ENCODE measurements around the gene MPP2. TPM values are rescaled to one million over a fixed set of nuclear protein-coding genes. Genes with fewer than 3 reads are reported as not detected.

MPP2 gene
- total and polyA plus RNA-seq, 9 of the 15 experiments (the other 6 are each of a cell fraction or from before 2014, with no cell fraction given), result 0.04 to 1.0 (median 0.24) TPM

DNA sequence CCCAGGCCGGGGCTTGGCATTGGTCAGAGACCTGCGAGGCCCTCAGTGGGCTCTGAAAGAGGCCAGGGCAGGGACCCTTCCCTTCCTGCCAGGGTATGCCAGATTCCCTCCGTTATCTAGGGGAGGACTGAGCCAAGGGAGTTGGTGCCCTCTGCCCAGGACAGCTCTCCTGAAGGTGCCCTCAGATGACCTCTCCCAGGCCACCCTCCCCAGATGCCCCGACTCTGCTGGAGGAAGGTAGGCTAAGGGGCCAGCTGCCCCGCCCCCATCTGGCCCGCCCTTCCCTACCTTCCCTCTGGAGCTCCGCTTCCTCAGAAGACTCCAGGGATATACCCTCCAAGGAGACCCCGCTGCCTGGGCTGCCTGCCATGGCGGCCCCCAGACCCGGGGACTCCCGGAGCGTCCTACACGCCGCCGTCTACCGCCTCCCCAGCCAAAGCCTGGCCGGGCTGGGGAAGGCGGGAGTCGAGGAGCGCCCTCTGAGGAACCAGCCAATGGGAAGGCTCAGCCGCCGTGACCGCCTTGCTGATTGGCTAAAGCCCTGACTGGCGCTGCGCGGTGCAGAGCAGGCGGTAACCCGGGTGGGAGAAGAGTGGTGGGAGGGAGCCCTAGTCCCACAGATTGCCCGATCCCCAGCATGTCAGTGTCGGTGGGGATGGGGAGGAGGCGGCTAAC lies 7.0 kb downstream of the MPP2 start (continued):
- TF ChIP-seq, protein P1, sequence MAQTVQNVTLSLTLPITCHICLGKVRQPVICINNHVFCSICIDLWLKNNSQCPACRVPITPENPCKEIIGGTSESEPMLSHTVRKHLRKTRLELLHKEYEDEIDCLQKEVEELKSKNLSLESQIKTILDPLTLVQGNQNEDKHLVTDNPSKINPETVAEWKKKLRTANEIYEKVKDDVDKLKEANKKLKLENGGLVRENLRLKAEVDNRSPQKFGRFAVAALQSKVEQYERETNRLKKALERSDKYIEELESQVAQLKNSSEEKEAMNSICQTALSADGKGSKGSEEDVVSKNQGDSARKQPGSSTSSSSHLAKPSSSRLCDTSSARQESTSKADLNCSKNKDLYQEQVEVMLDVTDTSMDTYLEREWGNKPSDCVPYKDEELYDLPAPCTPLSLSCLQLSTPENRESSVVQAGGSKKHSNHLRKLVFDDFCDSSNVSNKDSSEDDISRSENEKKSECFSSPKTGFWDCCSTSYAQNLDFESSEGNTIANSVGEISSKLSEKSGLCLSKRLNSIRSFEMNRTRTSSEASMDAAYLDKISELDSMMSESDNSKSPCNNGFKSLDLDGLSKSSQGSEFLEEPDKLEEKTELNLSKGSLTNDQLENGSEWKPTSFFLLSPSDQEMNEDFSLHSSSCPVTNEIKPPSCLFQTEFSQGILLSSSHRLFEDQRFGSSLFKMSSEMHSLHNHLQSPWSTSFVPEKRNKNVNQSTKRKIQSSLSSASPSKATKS (CRISPR knock-in tag; IDR thresholded peaks at IDR 0.05), result no peak
- no peak for TF ChIP-seq REST (IDR thresholded peaks at IDR 0.05; ENCODE audit: borderline replicate concordance)
- no peak for TF ChIP-seq REST (CRISPR knock-in tag; IDR thresholded peaks at IDR 0.05; ENCODE audit: low read depth)
- TF ChIP-seq MEIS2 (IDR thresholded peaks at IDR 0.05; ENCODE audit: partially characterized antibody), result no peak
- TF ChIP-seq ATF1 (CRISPR knock-in tag; IDR thresholded peaks at IDR 0.05), result no peak
- peak; percentile 31; the same call in 1 of the 2 replicates for TF ChIP-seq ATF1 (tag; IDR thresholded peaks at IDR 0.05)
- TF ChIP-seq ZNF79 (CRISPR knock-in tag; IDR thresholded peaks at IDR 0.05; ENCODE audit: low read depth), result no peak
- TF ChIP-seq ARID1B (IDR thresholded peaks at IDR 0.05), result no peak
- TF ChIP-seq, protein P2, sequence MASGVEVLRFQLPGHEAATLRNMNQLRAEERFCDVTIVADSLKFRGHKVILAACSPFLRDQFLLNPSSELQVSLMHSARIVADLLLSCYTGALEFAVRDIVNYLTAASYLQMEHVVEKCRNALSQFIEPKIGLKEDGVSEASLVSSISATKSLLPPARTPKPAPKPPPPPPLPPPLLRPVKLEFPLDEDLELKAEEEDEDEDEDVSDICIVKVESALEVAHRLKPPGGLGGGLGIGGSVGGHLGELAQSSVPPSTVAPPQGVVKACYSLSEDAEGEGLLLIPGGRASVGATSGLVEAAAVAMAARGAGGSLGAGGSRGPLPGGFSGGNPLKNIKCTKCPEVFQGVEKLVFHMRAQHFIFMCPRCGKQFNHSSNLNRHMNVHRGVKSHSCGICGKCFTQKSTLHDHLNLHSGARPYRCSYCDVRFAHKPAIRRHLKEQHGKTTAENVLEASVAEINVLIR (CRISPR knock-in tag; IDR thresholded peaks at IDR 0.05), result no peak
- TF ChIP-seq SRSF3 (IDR thresholded peaks at IDR 0.05; ENCODE audit: insufficient read depth, low read length), result no peak
- no peak for TF ChIP-seq POLR2H (tag; IDR thresholded peaks at IDR 0.05; ENCODE audit: low read depth)
- no peak for TF ChIP-seq PHTF2 (CRISPR knock-in tag; IDR thresholded peaks at IDR 0.05)
- TF ChIP-seq NR3C1 (CRISPR knock-in tag; IDR thresholded peaks at IDR 0.05), result no peak
- TF ChIP-seq CHD4 (IDR thresholded peaks at IDR 0.05; ENCODE audit: insufficient read depth, insufficient replicate concordance, low read depth, low read length, poor library complexity, severe bottlenecking), result no peak
- TF ChIP-seq PCBP1 (IDR thresholded peaks at IDR 0.05; ENCODE audit: low read depth, low read length, poor library complexity, severe bottlenecking), result no peak
- no peak for TF ChIP-seq TAF9B (IDR thresholded peaks at IDR 0.05; ENCODE audit: partially characterized antibody)
- no peak for TF ChIP-seq MED1 (CRISPR knock-in tag; IDR thresholded peaks at IDR 0.05; ENCODE audit: borderline replicate concordance)
- TF ChIP-seq BRD9 (IDR thresholded peaks at IDR 0.05; ENCODE audit: low read depth, partially characterized antibody), result no peak

All from K562 (cell line).